Sigmoid colon (tissue), 7 donors: ENCODE results near the gene CARS1. TPM values are rescaled to one million over a fixed set of nuclear protein-coding genes. Genes with fewer than 3 reads are reported as not detected.

ENCODE experiments used
- DNase-seq: peaks from one replicate; pipeline ENCODE4 v3.0.0-alpha.2; 2019
- H3K27ac ChIP-seq, 4 donors: fragments of 200-600 bp; sonication (generic); one replicate each; pipeline ENCODE4 v1.5.1; 2016 to 2019; ENCODE audit warnings: mild to moderate bottlenecking in 1 of 4
- H3K27me3 ChIP-seq, 3 donors: fragments of 200-600 bp; sonication (generic); one replicate each; pipeline ENCODE4 v1.5.1; 2019; ENCODE audit warnings: mild to moderate bottlenecking in 1 of 3
- H3K36me3 ChIP-seq, 4 donors: fragments of 200-600 bp; sonication (generic); one replicate each; pipeline ENCODE4 v1.5.1; 2016 to 2019
- H3K4me1 ChIP-seq, 4 donors: fragments of 200-600 bp; sonication (generic); one replicate each; pipeline ENCODE4 v1.5.1; 2017 to 2019
- H3K4me3 ChIP-seq, 4 donors: fragments of 200-600 bp; sonication (generic); one replicate each; pipeline ENCODE4 v1.5.1; 2017 to 2019; ENCODE audit warnings: mild to moderate bottlenecking in 2 of 4, moderate library complexity in 1 of 4
- H3K9me3 ChIP-seq, 4 donors: fragments of 200-600 bp in 3 of 4; sonication (generic) in 3 of 4; one replicate each; pipeline versions ENCODE4 v1.5.1 to v1.6.1; 2013 to 2019
- EP300 ChIP-seq, 4 donors: sonication (generic); formaldehyde crosslinking; IDR thresholded peaks; one replicate each; pipeline ENCODE4 v1.6.1; 2017; ENCODE audit warnings: antibody characterized with exemption in 4 of 4
- POLR2A ChIP-seq, 2 donors: fragments of 450-650 bp; IDR thresholded peaks; one replicate each; pipeline ENCODE4 v1.6.1; 2016; ENCODE audit warnings: antibody characterized with exemption in 2 of 2, mild to moderate bottlenecking in 2 of 2, moderate library complexity in 2 of 2
- POLR2AphosphoS5 ChIP-seq, 4 donors: sonication (generic); formaldehyde crosslinking; IDR thresholded peaks; one replicate each; pipeline ENCODE4 v1.6.1; 2017; ENCODE audit warnings: antibody characterized with exemption in 4 of 4
- WGBS, 2 donors: extraction: QIAGEN DNeasy Blood & Tissue Kit; methylation state at CpG; one replicate each; pipeline ENCODE4 v1.1.7; 2013; 5-methylcytosine and 5-hydroxymethylcytosine counted together
- intact Hi-C: fragments of 100-400 bp; cut with DNase I; formaldehyde crosslinking; loops from one replicate; pipeline ENCODE4 v1.15.1; 2023
- polyA plus RNA-seq, 3 donors: library from polyadenylated mRNA; stranded (reverse); fragments of 200-250 nt; gene quantifications; one replicate each; pipeline ENCODE4 v1.2.3, GENCODE V29; 2013
- total RNA-seq, 4 donors: library from RNA; depleted of rRNA; stranded (reverse); fragments of >200 nt; gene quantifications; one replicate each; pipeline ENCODE4 v1.1.0, GENCODE V29; 2016
- TF ChIP-seq, protein P1 (sequence below), 4 experiments: fragments of 450-650 bp in 3 of 4; fragments of 200-600 bp in 1 of 4; IDR thresholded peaks; one replicate each; pipeline ENCODE4 v1.5.1; 2016 to 2019; ENCODE audit warnings: antibody characterized with exemption in 4 of 4, mild to moderate bottlenecking in 3 of 4, moderate library complexity in 2 of 4
- donor health status: healthy with polysubstance abuse.
- donor health status: Bipolar disorder and iron deficiency.
- donor health status: healthy.

Gene CARS1
- total and polyA plus RNA-seq, 7 donors: 21.0 to 57.1 (median 35.9) TPM

DNA sequence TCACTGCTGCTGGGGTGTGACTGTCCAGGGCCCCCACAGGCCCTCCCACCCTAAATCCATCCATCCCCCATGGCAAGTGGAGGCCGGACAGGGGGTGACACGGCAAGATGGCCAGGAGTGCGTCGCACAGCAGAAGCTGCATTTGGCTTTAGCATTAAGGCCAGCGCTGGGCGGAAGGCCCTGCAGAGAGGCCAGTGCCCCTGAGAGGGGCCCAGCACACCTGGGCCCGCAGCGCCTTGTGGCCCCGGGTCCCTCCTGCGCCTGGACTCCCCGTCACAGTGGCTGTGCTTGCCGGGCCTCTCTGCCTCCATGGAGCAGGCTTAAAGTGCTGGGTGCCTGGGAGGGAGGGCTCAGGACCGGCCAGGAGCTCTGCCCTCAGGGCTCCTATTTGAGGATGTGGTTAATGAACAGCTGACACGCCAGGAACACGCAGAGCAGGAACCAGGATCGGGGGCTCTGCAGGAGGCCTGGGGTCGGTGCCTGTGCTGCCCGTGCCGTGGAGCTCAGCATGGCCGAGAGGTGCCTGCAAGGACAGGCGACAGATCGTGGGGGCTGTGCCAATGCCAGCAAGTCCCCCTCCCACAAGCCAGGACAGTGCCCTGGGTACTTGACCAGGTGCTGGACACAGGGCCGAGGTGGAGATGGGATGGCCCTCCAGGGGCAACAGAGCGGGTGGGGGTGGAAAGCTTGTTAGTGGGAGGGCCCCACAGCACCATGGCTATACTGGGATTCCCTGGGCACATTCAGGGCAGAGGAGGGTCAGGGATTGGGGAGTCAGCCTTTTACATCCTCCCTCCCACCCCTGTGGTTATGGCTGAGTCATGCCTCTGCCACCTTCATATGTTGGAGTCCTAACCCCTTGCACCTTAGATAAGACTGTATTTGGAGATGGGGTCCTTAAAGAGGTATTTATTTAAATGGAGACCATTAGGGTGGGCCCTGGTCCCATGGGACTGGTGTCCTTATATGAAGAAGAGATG lies 30.9 kb upstream of the CARS1 start:
- Histone ChIP-seq H3K9me3 (no peaks in the 10 kb centered on the region), H3K27ac (no peak overlapping the region), H3K36me3 (peaks cover 0 to 36% (median 22%) of the 10 kb centered on the region in 4 donors), H3K27me3 (no peaks in the 10 kb centered on the region), H3K4me3 (no peak overlapping the region), H3K4me1 (peaks cover 0 to 4% (median 0%) of the 10 kb centered on the region in 4 donors)
- DNase-seq: no peak
- intact Hi-C loops: no loop called here
- WGBS, 2 donors: 80 to 84% methylated on average over 24 of the region's 24 CpGs
- TF ChIP-seq, protein P1, sequence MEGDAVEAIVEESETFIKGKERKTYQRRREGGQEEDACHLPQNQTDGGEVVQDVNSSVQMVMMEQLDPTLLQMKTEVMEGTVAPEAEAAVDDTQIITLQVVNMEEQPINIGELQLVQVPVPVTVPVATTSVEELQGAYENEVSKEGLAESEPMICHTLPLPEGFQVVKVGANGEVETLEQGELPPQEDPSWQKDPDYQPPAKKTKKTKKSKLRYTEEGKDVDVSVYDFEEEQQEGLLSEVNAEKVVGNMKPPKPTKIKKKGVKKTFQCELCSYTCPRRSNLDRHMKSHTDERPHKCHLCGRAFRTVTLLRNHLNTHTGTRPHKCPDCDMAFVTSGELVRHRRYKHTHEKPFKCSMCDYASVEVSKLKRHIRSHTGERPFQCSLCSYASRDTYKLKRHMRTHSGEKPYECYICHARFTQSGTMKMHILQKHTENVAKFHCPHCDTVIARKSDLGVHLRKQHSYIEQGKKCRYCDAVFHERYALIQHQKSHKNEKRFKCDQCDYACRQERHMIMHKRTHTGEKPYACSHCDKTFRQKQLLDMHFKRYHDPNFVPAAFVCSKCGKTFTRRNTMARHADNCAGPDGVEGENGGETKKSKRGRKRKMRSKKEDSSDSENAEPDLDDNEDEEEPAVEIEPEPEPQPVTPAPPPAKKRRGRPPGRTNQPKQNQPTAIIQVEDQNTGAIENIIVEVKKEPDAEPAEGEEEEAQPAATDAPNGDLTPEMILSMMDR (IDR thresholded peaks at IDR 0.05): no peak
- TF ChIP-seq POLR2AphosphoS5 (IDR thresholded peaks at IDR 0.05): no peak
- no peak for TF ChIP-seq POLR2A (IDR thresholded peaks at IDR 0.05)

DNA sequence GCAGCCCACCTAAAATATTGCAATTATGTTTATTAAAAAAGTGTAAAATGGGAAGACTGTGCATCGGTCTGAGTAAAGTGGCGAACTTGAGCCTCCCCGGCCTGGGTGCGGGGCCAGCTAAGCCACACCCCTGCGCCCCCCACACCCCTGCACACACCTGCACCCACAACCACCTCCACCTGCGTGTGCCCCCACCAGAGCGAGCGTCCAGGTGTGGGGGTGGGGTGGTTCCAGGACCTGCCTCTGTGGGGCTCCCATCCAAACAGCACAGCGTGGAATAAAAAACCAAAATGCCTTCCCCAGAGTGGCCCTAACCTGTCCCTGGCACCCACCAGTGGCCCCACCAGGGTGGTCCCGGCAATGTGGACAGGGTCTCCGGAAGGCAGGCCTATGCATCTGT lies 30.1 kb upstream of the CARS1 start:
- no peak for DNase-seq
- 89 to 91% methylated on average over 11 of the region's 11 CpGs for WGBS, 2 donors
- intact Hi-C loops: no loop called here

DNA sequence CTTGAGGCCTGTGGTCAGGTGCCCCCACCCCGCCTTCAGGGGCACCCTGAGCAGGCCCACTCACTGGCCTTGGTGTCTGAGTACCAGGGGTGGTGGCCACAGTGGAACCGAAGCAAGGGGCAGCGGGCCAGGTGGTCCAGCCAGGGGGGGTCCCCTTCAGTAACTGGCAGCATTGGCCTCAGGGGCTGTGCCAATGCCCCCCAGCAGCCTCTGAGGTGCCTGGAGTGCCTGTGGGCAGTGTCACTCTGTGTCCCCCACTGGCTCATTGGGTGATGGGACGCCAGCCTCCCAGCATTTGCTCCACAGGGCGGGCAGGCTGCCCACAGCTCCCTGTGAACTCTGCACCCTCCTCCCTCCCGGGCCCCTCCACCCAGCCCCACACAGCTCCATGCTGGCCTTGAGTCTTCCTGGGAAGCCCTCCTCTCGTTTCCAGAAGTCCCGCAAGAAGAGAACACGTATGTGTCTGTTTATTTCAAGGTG lies 29.5 kb upstream of the CARS1 start:
- intact Hi-C loops: no loop called here
- WGBS, 2 donors: 67 to 81% methylated on average over 9 of the region's 9 CpGs
- H3K27ac ChIP-seq: no peak overlapping the region
- H3K4me1 ChIP-seq: peaks cover 0 to 4% (median 0%) of the 10 kb centered on the region in 4 donors
- no peaks in the 10 kb centered on the region for H3K9me3 ChIP-seq
- TF ChIP-seq, protein P1 (IDR thresholded peaks at IDR 0.05): no peak
- no peak for TF ChIP-seq POLR2A (IDR thresholded peaks at IDR 0.05)
- no peak for TF ChIP-seq EP300 (IDR thresholded peaks at IDR 0.05)
- no peak for TF ChIP-seq POLR2AphosphoS5 (IDR thresholded peaks at IDR 0.05)
- no peaks in the 10 kb centered on the region for H3K27me3 ChIP-seq
- no peak for DNase-seq
- peaks cover 0 to 34% (median 22%) of the 10 kb centered on the region in 4 donors for H3K36me3 ChIP-seq
- H3K4me3 ChIP-seq: no peak overlapping the region

More for the DNA sequence above, 30.1 kb upstream of the CARS1 start:
- Histone ChIP-seq H3K4me1 (peaks cover 0 to 4% (median 0%) of the 10 kb centered on the region in 4 donors), H3K36me3 (peaks cover 0 to 34% (median 22%) of the 10 kb centered on the region in 4 donors), H3K9me3 (no peaks in the 10 kb centered on the region), H3K4me3 (no peak overlapping the region), H3K27me3 (no peaks in the 10 kb centered on the region), H3K27ac (no peak overlapping the region)
- TF ChIP-seq POLR2AphosphoS5 (IDR thresholded peaks at IDR 0.05): no peak
- TF ChIP-seq POLR2A (IDR thresholded peaks at IDR 0.05): no peak
- no peak for TF ChIP-seq EP300 (IDR thresholded peaks at IDR 0.05)
- TF ChIP-seq, protein P1 (IDR thresholded peaks at IDR 0.05): no peak

DNA sequence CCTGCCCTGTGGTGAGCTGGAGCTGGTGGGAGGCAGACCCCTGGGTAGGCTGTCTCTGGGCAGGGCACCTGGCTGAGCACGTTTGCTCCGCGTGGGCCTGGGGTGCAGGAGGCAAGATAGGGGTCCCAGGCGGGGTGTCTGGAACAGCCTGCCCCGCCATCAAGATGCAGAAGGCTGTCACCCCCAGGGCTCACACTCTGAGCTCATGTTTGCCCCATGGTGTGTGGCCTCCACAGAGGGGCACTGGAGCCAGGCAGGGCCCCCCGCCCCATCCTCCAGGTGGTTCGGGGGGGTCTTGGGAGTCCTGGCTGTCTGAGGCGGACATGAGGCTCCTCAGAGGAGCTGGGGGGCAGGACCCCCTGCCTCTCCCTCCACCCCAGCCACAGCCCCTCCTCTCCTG lies 28.9 kb upstream of the CARS1 start:
- Histone ChIP-seq H3K27ac (no peak overlapping the region), H3K36me3 (peaks cover 0 to 29% (median 21%) of the 10 kb centered on the region in 4 donors), H3K4me1 (no peaks in the 10 kb centered on the region), H3K9me3 (no peaks in the 10 kb centered on the region), H3K4me3 (no peak overlapping the region), H3K27me3 (no peaks in the 10 kb centered on the region)
- 74 to 79% methylated on average over 8 of the region's 8 CpGs for WGBS, 2 donors
- DNase-seq: no peak
- intact Hi-C loops: no loop called here
- TF ChIP-seq, protein P1 (IDR thresholded peaks at IDR 0.05): no peak
- no peak for TF ChIP-seq POLR2A (IDR thresholded peaks at IDR 0.05)
- TF ChIP-seq POLR2AphosphoS5 (IDR thresholded peaks at IDR 0.05): peak in 1 of 4 donors; percentile 5
- TF ChIP-seq EP300 (IDR thresholded peaks at IDR 0.05): no peak
